Measurements from ENCODE around the gene THOC3.
"Not testable (repeated sequence)": the region's sequence is repeated elsewhere in the genome, so short reads cannot be mapped to it uniquely, and the experiment has no call there.

THOC3 gene

DNA sequence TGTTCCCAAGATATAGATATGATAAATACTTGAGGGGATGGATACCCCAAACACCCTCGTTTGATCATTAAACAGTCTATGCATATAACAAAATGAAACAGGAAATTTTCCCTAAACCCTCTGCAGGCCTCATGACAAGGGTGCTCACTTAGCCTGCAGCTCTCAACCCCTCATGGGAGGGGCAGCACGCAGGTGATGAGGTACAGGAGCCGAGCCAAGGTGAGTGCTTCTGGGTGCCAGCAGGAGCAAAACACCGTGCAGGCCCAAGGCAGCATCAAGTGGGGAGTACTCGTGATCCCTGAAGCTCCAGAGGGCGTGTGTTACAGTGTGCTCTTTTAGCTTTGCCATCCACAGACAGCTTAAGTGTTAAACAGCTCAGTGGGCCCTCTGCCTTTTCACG is 24.9 kb downstream of the THOC3 start:
- H3K4me2 ChIP-seq; H3K4me3 ChIP-seq (IDR thresholded peaks at IDR 0.05; ENCODE audit: insufficient read depth, low read depth, low read length); H2AFZ ChIP-seq (ENCODE audit: low read depth); H3K4me1 ChIP-seq (ENCODE audit: low read depth, poor library complexity, severe bottlenecking); H4K20me1 ChIP-seq (ENCODE audit: insufficient read depth); H3K9ac ChIP-seq; H3K36me3 ChIP-seq (ENCODE audit: insufficient read depth); H3K27me3 ChIP-seq (ENCODE audit: insufficient read depth, low read depth); H3K27ac ChIP-seq; H3K79me2 ChIP-seq (ENCODE audit: insufficient read depth, low read depth): not testable (repeated sequence)

GRCh38 chr5:175940632-175941031 is 27.5 kb downstream of the THOC3 start:
- not testable (repeated sequence) for H3K4me2 ChIP-seq; H3K36me3 ChIP-seq (ENCODE audit: insufficient read depth); H3K79me2 ChIP-seq (ENCODE audit: insufficient read depth, low read depth); H4K20me1 ChIP-seq (ENCODE audit: insufficient read depth); H3K9ac ChIP-seq; H3K27me3 ChIP-seq (ENCODE audit: insufficient read depth, low read depth); H3K27ac ChIP-seq; H3K4me1 ChIP-seq (ENCODE audit: low read depth, poor library complexity, severe bottlenecking); H2AFZ ChIP-seq (ENCODE audit: low read depth); H3K4me3 ChIP-seq (IDR thresholded peaks at IDR 0.05; ENCODE audit: insufficient read depth, low read depth, low read length)

- not testable (repeated sequence) for H3K4me1 ChIP-seq (ENCODE audit: low read depth, poor library complexity, severe bottlenecking); H4K20me1 ChIP-seq (ENCODE audit: insufficient read depth); H3K27ac ChIP-seq; H3K4me2 ChIP-seq; H3K36me3 ChIP-seq (ENCODE audit: insufficient read depth); H3K27me3 ChIP-seq (ENCODE audit: insufficient read depth, low read depth); H3K79me2 ChIP-seq (ENCODE audit: insufficient read depth, low read depth); H2AFZ ChIP-seq (ENCODE audit: low read depth); H3K4me3 ChIP-seq (IDR thresholded peaks at IDR 0.05; ENCODE audit: insufficient read depth, low read depth, low read length); H3K9ac ChIP-seq
Observed at GRCh38 chr5:175938489-175938888, 29.6 kb downstream of the THOC3 start.

DNA sequence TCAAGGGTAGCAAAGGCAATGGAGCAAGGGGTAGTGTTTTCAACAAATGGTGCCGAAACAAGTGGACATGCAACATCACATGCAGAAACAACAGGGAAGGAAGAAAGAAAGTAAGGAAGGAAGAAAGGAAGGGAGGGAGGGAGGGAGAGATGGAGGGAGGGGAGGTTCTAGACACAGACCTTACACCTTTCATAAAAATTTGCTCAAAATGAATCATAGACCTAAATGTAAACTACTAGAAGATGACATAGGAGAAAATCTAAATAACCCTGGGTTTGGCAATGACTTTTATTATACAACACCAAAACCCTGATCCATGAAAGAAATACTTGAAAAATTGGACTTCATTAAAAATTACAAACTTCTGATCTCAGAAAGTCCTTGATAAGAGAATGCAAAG is 39.4 kb downstream of the THOC3 start:
- not testable (repeated sequence) for H4K20me1 ChIP-seq (ENCODE audit: insufficient read depth); H3K27me3 ChIP-seq (ENCODE audit: insufficient read depth, low read depth); H3K27ac ChIP-seq; H3K4me2 ChIP-seq; H3K79me2 ChIP-seq (ENCODE audit: insufficient read depth, low read depth); H3K36me3 ChIP-seq (ENCODE audit: insufficient read depth); H3K9ac ChIP-seq; H2AFZ ChIP-seq (ENCODE audit: low read depth); H3K4me1 ChIP-seq (ENCODE audit: low read depth, poor library complexity, severe bottlenecking); H3K4me3 ChIP-seq (IDR thresholded peaks at IDR 0.05; ENCODE audit: insufficient read depth, low read depth, low read length)

GRCh38 chr5:175925106-175925505 is 43.0 kb downstream of the THOC3 start:
- H3K4me1 ChIP-seq (ENCODE audit: low read depth, poor library complexity, severe bottlenecking); H3K9ac ChIP-seq; H3K36me3 ChIP-seq (ENCODE audit: insufficient read depth): not testable (repeated sequence)

DNA sequence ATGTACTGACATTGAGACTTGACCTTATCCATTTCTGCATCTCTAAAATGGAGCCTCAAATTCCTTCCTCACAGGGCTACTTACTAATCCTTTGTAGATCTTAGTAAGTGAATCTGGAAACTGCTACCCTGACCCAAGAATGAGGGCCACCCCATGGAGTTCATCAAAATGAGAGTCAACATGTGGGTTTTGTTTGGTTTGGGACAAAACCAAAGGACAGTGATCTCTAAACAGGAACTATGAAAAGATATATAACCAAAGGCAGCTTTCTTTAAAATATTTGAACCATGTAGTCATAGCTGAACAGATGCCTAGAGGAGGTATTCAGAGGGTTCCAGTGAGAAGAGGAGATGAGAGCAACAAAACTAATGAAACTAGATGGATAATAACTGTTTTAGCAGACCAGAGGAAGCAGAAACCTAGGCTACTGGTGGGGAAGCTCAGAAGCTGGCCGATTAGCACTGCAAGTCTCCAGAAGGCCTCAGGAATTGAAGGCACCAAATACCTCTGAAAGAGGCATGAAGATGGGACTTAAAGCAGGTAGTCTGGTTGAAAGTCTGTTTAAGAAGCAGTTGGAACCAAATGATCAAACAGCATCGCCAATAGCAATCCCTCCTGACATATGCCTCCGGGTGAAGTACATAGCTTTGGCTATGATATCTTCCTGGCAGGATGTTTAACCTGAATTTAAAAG is 45.8 kb downstream of the THOC3 start:
- Histone ChIP-seq H3K79me2 (ENCODE audit: insufficient read depth, low read depth) (no peaks in the 10 kb centered on the region), H3K27me3 (ENCODE audit: insufficient read depth, low read depth) (no peaks in the 10 kb centered on the region), H4K20me1 (ENCODE audit: insufficient read depth) (no peaks in the 10 kb centered on the region), H3K4me1 (ENCODE audit: low read depth, poor library complexity, severe bottlenecking) (no peaks in the 10 kb centered on the region), H3K4me3 (IDR thresholded peaks at IDR 0.05; ENCODE audit: insufficient read depth, low read depth, low read length) (no peak overlapping the region), H3K27ac (no peak overlapping the region), H3K36me3 (ENCODE audit: insufficient read depth) (no peaks in the 10 kb centered on the region), H2AFZ (ENCODE audit: low read depth) (no peak overlapping the region), H3K4me2 (no peak overlapping the region), H3K9ac (no peak overlapping the region)
- TF ChIP-seq, protein P1, sequence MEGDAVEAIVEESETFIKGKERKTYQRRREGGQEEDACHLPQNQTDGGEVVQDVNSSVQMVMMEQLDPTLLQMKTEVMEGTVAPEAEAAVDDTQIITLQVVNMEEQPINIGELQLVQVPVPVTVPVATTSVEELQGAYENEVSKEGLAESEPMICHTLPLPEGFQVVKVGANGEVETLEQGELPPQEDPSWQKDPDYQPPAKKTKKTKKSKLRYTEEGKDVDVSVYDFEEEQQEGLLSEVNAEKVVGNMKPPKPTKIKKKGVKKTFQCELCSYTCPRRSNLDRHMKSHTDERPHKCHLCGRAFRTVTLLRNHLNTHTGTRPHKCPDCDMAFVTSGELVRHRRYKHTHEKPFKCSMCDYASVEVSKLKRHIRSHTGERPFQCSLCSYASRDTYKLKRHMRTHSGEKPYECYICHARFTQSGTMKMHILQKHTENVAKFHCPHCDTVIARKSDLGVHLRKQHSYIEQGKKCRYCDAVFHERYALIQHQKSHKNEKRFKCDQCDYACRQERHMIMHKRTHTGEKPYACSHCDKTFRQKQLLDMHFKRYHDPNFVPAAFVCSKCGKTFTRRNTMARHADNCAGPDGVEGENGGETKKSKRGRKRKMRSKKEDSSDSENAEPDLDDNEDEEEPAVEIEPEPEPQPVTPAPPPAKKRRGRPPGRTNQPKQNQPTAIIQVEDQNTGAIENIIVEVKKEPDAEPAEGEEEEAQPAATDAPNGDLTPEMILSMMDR (conservative IDR thresholded peaks at IDR 0.05; ENCODE audit: low read depth, low read length) = no peak

More at GRCh38 chr5:175925106-175925505, 43.0 kb downstream of the THOC3 start:
- H3K4me3 ChIP-seq (IDR thresholded peaks at IDR 0.05; ENCODE audit: insufficient read depth, low read depth, low read length); H2AFZ ChIP-seq (ENCODE audit: low read depth); H3K27me3 ChIP-seq (ENCODE audit: insufficient read depth, low read depth); H3K27ac ChIP-seq; H4K20me1 ChIP-seq (ENCODE audit: insufficient read depth); H3K4me2 ChIP-seq; H3K79me2 ChIP-seq (ENCODE audit: insufficient read depth, low read depth): not testable (repeated sequence)
